ENCODE data around the gene PHACTR1.
"Not testable (repeated sequence)": the region's sequence is repeated elsewhere in the genome, so short reads cannot be mapped to it uniquely, and the experiment has no call there.

Gene PHACTR1

DNA sequence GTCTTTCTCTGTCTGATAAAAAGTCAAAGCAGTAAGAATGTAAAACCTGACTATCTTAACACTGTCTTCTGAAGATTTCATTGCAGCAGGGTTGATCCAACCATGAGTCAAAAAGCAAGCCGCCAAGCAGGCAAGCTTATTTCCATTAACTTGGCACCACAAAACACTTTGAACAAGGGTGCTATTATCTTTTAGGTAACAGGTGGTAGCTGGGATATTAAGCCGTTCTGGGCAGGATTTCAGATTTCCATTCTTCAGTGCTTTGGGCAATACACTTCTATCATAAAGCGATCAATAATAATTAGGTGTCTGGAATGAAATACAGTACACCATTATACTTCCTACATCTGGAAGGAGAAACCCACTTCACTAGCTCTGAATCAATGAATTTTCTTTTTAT is 429.9 kb downstream of the PHACTR1 start:
- no peaks in the 10 kb centered on the region for H3K9me3 ChIP-seq
- TF ChIP-seq Cebpa-rat (IDR thresholded peaks at IDR 0.05), result no peak
- H3K4me1 ChIP-seq, result no peaks in the 10 kb centered on the region
- H4K20me1 ChIP-seq, result no peaks in the 10 kb centered on the region
- no peak overlapping the region for H3K4me3 ChIP-seq
- H3K27ac ChIP-seq, result no peak overlapping the region
- H3K9ac ChIP-seq, result no peak overlapping the region
- no peaks in the 10 kb centered on the region for H3K36me3 ChIP-seq
- no peaks in the 10 kb centered on the region for H3K27me3 ChIP-seq
- no peak overlapping the region for H3K4me2 ChIP-seq

DNA sequence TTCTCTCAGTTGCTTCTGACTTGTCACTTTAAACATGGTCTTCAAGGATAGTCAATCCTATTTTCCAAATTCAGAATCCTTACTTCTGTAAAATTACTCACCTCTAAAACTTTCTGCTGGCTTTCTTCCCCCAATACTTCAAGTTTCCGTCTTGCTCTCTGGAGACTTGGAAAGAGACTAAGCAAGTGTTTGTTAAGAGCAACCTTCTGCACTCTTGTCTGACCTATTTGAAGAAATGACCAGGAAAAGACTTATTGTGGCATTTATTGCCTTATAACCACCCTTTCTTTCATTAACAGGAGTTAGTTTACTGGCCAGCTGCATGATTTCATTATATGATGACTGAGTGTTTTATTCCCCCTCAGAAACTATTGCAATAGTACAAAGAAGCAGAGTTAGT is 430.8 kb downstream of the PHACTR1 start:
- H3K27me3 ChIP-seq, result no peaks in the 10 kb centered on the region
- H4K20me1 ChIP-seq, result no peaks in the 10 kb centered on the region

DNA sequence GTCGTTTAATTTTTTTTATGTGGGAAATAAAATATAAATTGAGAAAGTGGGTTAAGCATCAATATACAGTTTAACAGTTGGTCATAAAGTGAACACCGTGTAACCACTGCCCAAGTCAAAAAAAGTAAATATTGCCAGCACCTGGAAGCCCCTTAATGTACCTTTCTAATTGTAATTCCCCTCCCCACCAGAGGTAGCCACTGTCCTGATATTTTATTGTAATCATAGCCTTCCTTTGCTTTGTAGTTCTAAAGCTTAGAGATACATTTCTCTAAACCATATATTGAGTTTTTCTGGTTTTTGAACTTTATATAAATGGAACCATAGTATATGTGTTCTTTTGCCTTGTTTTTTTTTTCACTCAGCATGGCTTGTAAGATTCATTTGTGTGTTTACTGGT is 431.2 kb downstream of the PHACTR1 start:
- Histone ChIP-seq H3K9ac (no peak overlapping the region), H3K27me3 (no peaks in the 10 kb centered on the region), H3K27ac (no peak overlapping the region), H3K9me3 (no peaks in the 10 kb centered on the region), H3K36me3 (no peaks in the 10 kb centered on the region), H3K4me2 (no peak overlapping the region), H3K4me1 (no peaks in the 10 kb centered on the region), H3K4me3 (no peak overlapping the region), H4K20me1 (no peaks in the 10 kb centered on the region)
- no peak for TF ChIP-seq Cebpa-rat (IDR thresholded peaks at IDR 0.05)

More for the DNA sequence above, 430.8 kb downstream of the PHACTR1 start:
- no peak overlapping the region for H3K27ac ChIP-seq
- no peaks in the 10 kb centered on the region for H3K4me1 ChIP-seq
- no peak overlapping the region for H3K9ac ChIP-seq
- H3K9me3 ChIP-seq, result no peaks in the 10 kb centered on the region
- H3K36me3 ChIP-seq, result no peaks in the 10 kb centered on the region
- no peak overlapping the region for H3K4me2 ChIP-seq
- no peak overlapping the region for H3K4me3 ChIP-seq
- no peak for TF ChIP-seq Cebpa-rat (IDR thresholded peaks at IDR 0.05)

DNA sequence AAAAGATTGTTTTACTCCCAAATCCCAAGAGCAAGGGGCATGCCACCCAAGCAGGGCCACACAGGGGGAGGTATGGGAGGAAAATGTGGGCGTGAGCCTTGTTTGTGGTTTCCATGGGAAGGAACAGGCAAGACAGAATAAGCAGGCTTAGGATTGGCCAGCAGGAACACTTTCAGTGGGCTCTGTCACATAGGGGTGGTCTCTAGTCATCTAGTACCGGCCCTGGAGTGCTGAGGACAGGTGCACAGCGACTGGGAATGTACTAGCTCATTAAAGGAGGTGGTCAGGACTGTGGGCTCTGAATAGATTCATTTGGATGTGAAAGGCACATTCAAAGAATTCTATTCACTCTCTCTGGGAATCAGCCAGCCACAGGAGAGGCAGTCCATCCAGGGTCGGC is 436.2 kb downstream of the PHACTR1 start:
- TF ChIP-seq Cebpa-rat (IDR thresholded peaks at IDR 0.05), result no peak
- no peak overlapping the region for H3K27ac ChIP-seq
- H3K9ac ChIP-seq, result no peak overlapping the region
- H3K36me3 ChIP-seq, result no peaks in the 10 kb centered on the region
- H3K4me1 ChIP-seq, result no peaks in the 10 kb centered on the region
- H3K4me2 ChIP-seq, result no peak overlapping the region
- no peak overlapping the region for H3K4me3 ChIP-seq
- no peaks in the 10 kb centered on the region for H3K9me3 ChIP-seq
- H3K27me3 ChIP-seq, result no peaks in the 10 kb centered on the region
- no peaks in the 10 kb centered on the region for H4K20me1 ChIP-seq

DNA sequence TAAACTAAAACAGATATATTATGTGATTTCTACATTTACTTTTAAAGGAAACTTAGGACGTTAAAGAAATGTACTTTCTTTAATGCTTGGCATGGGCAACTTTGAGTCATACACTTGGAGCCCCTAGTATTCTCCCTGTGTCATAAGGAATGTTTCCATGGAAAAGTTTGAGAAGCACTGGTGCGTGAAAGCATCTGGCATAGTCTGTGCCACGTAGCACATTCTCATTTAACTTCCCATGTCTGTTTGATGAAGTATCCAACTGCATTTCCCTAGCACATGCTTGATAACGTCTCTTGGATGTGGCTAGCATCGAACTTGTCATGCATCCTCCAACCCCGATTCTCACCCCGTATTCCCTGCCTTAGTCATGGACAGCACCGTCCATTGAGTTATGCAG is 439.8 kb downstream of the PHACTR1 start:
- H3K27ac ChIP-seq, result no peak overlapping the region
- no peaks in the 10 kb centered on the region for H3K36me3 ChIP-seq
- H3K4me3 ChIP-seq, result no peak overlapping the region
- no peaks in the 10 kb centered on the region for H3K9me3 ChIP-seq
- H3K4me2 ChIP-seq, result no peak overlapping the region
- peaks cover 17% of the 10 kb centered on the region for H3K4me1 ChIP-seq
- no peaks in the 10 kb centered on the region for H4K20me1 ChIP-seq
- TF ChIP-seq Cebpa-rat (IDR thresholded peaks at IDR 0.05), result no peak
- no peaks in the 10 kb centered on the region for H3K27me3 ChIP-seq
- H3K9ac ChIP-seq, result no peak overlapping the region

DNA sequence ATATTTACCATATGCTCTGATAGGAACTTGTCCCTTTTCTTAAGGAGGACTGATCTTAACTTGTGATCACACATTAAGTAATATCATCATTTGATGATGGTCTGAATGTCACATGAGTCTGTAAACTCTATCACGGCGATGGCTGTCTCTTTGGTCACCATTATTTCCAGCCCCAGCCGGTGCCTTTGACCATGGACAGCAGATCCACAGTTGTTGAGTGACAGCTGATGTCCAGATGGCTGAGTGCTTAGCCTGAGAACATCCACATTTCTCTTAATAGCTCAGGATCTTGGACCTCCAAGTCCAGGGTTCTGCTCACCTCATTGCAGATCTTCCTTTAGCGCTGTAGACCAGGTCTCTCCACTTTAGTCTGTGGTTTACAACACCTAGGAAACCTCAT is 440.7 kb downstream of the PHACTR1 start:
- Histone ChIP-seq H3K4me1 (peaks cover 17% of the 10 kb centered on the region), H3K27me3 (no peaks in the 10 kb centered on the region), H3K27ac (no peak overlapping the region), H4K20me1 (no peaks in the 10 kb centered on the region), H3K9ac (no peak overlapping the region), H3K4me3 (no peak overlapping the region), H3K36me3 (no peaks in the 10 kb centered on the region), H3K4me2 (no peak overlapping the region), H3K9me3 (no peaks in the 10 kb centered on the region)
- TF ChIP-seq Cebpa-rat (IDR thresholded peaks at IDR 0.05), result no peak

DNA sequence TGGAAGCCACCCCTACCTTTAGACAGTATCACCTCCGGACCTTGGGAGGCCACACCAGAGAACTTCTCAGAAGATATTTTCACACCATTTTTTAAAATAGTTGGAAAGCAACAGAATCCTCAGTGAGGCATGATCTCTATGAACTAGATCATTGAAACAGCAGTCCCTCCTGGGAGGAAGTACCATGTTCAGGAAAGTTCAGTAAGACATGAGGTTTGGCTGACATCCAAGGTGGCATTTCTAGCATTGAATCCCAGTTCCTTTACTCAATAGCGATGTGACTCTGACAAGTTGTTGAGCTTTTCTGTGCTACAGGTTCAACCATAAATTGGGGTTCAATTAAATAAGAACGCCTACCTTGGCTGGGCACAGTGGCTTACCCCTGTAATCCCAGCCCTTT is 442.7 kb downstream of the PHACTR1 start:
- Histone ChIP-seq H3K27me3 (no peaks in the 10 kb centered on the region), H3K4me1 (peaks cover 24% of the 10 kb centered on the region), H3K4me3 (no peak overlapping the region), H3K9me3 (no peaks in the 10 kb centered on the region), H3K4me2 (peak overlapping the region; percentile 67), H3K27ac (no peak overlapping the region), H4K20me1 (no peaks in the 10 kb centered on the region), H3K9ac (no peak overlapping the region), H3K36me3 (no peaks in the 10 kb centered on the region)
- TF ChIP-seq Cebpa-rat (IDR thresholded peaks at IDR 0.05), result no peak

DNA sequence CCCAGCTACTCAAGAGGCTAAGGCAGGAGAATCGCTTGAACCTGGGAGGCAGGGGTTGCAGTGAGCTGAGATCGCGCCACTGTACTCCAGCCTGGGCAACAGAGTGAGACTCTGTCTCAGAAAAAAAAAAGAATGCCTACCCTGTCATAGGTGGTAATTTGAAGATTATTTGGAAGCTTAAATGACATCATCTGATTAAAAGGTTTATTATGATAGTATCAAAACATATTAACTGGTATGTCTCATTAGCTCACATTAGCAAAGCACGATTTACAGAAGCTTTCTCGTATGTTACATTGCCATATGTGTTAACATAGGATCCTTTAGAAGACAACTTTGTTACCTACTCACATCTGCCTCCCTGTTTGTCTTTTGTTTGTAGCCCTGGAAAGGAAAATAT is 443.3 kb downstream of the PHACTR1 start:
- not testable (repeated sequence) for H4K20me1 ChIP-seq, H3K27ac ChIP-seq, H3K4me3 ChIP-seq, H3K27me3 ChIP-seq, H3K9me3 ChIP-seq, H3K9ac ChIP-seq, H3K36me3 ChIP-seq
- H3K4me2 ChIP-seq, result peak overlapping the region; percentile 67
- peaks cover 24% of the 10 kb centered on the region for H3K4me1 ChIP-seq

DNA sequence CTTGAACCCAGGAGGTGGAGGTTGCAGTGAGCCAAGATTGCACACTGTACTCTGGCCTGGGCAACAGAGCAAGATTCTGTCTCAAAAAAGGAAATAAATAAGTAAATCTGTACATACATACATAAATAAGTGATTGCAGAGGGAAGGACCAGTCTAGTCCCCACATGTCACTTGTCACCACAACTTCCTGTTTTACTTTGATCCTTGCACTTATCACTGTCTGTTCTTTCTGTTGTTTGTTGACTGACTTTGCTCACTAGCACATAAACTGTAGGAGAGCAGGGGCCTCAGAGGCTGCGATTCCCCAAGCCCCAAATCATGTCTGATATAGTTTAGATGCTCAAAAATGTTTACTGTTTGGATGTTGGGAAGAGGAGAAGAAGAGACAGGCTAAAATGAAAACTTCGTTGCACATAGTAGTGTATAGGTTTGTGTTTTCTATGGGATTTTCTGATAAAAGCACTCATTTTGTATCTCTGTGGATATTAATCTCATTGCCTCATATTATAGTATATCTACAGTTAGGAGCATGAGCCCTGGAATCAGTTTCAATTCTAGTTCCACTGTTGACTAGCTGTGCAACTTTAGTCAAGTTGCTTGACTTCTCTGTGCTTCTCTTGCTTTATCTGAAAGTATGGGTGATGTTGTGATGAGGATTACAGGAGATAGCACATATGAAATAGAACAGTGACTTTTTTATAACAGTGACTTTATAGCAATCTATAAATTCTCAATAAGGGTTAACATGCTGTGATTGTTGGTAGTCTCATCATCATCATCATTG is 446.8 kb downstream of the PHACTR1 start:
- TF ChIP-seq Cebpa-rat (IDR thresholded peaks at IDR 0.05), result no peak
- Histone ChIP-seq H3K9me3 (no peaks in the 10 kb centered on the region), H3K9ac (no peak overlapping the region), H4K20me1 (no peaks in the 10 kb centered on the region), H3K4me1 (peaks cover 24% of the 10 kb centered on the region), H3K36me3 (no peaks in the 10 kb centered on the region), H3K27me3 (no peaks in the 10 kb centered on the region), H3K4me3 (no peak overlapping the region), H3K27ac (no peak overlapping the region), H3K4me2 (no peak overlapping the region)

DNA sequence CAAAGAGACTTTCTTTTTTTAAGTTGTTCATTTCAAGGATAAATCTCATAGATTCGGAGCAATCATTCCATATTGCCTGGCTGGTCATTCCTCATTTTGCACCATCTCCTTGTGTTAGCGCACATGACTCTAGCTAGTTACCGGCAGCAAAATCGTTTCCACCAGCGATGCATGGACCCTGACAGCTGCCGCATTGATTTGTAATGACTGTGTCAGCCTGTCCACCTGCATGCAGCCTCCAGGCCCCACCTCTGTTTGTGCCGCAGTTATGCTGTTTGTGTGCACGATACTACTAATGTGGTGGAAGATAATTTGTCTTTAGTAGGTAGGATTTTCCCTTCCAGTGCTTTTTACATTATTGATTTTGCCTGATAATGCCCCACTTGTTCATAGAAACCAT is 447.7 kb downstream of the PHACTR1 start:
- no peaks in the 10 kb centered on the region for H3K27me3 ChIP-seq
- no peak overlapping the region for H3K4me2 ChIP-seq
- H3K4me1 ChIP-seq, result peaks cover 15% of the 10 kb centered on the region
- no peak overlapping the region for H3K9ac ChIP-seq
- H4K20me1 ChIP-seq, result no peaks in the 10 kb centered on the region
- no peak for TF ChIP-seq Cebpa-rat (IDR thresholded peaks at IDR 0.05)
- H3K4me3 ChIP-seq, result no peak overlapping the region
- no peaks in the 10 kb centered on the region for H3K9me3 ChIP-seq
- H3K36me3 ChIP-seq, result no peaks in the 10 kb centered on the region
- H3K27ac ChIP-seq, result no peak overlapping the region
